ENCODE data around the gene GOLGA7B.

The GOLGA7B gene

GRCh38 chr10:97844678-97845077 is 5.0 kb upstream of the GOLGA7B start:
- no peak overlapping the region for H3K27ac Mint-ChIP-seq
- peaks cover 4% of the 10 kb centered on the region for H3K27me3 Mint-ChIP-seq (ENCODE audit: low read depth)
- no peaks in the 10 kb centered on the region for H3K9me3 Mint-ChIP-seq
- H3K4me3 Mint-ChIP-seq = no peak overlapping the region
- no peaks in the 10 kb centered on the region for H3K36me3 Mint-ChIP-seq (ENCODE audit: low read depth)
- peaks cover 12% of the 10 kb centered on the region for H3K4me1 Mint-ChIP-seq (ENCODE audit: low read depth)

DNA sequence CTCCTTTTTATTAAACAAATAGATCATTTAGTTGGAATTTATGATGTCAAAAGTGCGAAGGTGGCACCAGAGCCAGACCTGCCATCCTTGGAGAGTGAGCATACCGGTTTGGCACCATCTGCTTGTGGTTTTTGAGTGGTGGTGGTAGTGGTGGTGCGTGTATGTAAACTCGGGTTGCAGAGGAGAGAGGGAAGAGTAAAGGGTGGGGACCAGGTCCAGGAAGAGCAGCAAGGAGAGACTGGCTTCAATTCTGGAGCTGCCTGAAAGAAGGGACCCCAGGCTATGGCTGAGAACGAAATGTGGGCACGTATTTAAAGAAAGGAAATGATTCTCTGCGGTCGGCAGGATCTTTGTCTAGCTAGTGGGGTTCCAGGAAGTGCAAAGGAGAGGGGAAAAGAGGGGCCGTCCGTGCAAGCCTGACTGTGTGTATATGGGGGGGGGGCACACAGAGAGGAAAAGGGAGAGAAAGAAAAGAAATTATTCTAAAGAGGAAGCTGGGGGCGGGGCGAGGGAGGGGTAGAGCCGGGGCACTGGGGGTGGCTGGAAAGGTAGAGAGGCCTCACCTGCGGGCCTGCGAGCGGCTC is 448 bp upstream of the GOLGA7B start:
- no peaks in the 10 kb centered on the region for H3K36me3 Mint-ChIP-seq (ENCODE audit: low read depth)

DNA sequence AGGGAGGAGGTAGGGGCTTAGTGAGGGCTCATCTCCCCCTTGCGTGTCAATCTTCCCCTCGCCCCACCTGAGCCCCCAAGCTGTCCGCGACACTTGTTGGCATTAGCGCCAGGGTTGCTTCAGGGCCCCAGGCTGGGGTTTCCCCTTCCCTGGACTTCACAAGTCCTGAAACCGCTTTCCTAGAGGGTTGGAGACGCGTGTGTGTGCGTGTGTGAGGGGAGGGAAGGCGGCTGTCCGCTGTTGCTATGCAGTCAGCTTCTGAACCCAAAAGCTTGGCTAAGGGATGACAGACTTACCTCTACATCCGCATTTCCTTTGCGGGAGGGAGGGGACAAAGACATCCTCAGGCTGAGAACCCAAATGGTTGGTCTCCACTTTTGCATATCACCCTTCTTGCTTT is 803 bp downstream of the GOLGA7B start:
- peak overlapping the region; percentile 66 for H3K27ac Mint-ChIP-seq
- H3K4me3 Mint-ChIP-seq = peak overlapping the region; percentile 85
- peaks cover 18% of the 10 kb centered on the region for H3K27me3 Mint-ChIP-seq (ENCODE audit: low read depth)
- H3K36me3 Mint-ChIP-seq (ENCODE audit: low read depth) = no peaks in the 10 kb centered on the region
- H3K4me1 Mint-ChIP-seq (ENCODE audit: low read depth) = peaks cover 34% of the 10 kb centered on the region
- H3K9me3 Mint-ChIP-seq = no peaks in the 10 kb centered on the region

More for the DNA sequence above, 448 bp upstream of the GOLGA7B start:
- Mint-ChIP-seq H3K9me3 (no peaks in the 10 kb centered on the region), H3K4me1 (ENCODE audit: low read depth) (peaks cover 34% of the 10 kb centered on the region), H3K27me3 (ENCODE audit: low read depth) (peaks cover 18% of the 10 kb centered on the region), H3K4me3 (peak overlapping the region; percentile 89), H3K27ac (peak overlapping the region; percentile 68)

DNA sequence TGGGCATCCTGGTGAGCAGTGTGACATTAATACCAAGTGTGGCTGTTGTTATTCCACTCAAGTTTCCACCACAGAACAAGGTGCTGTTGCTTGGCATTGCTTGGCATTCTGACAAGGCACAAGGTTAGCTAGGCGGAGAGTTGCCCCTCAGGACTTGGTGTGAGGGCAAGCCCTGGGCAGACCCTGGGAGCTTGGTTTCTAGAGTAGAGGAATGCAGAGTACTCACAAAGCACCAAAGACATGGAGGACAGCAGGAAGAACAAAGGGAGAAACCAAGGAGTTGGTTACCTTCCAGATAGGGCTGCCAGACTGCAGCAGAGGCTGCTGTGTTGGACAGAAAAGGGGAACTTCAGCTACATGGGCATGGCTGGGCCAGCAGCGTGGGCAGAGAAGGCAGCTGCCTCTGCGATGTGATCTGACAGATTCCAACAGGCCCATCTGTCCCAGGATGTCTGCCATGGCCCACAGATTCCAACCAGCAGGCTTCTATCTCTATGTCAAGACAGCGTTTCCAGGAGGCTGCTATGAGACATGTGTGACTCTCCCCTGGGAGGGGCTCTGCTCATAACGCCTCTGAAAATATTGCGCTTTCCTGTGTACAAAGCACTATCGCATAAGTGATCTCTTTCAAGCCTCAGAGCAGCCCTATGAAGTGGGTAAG is 1.8 kb downstream of the GOLGA7B start:
- H3K27ac Mint-ChIP-seq = no peak overlapping the region
- no peaks in the 10 kb centered on the region for H3K9me3 Mint-ChIP-seq
- no peaks in the 10 kb centered on the region for H3K36me3 Mint-ChIP-seq (ENCODE audit: low read depth)
- peaks cover 18% of the 10 kb centered on the region for H3K27me3 Mint-ChIP-seq (ENCODE audit: low read depth)
- H3K4me1 Mint-ChIP-seq (ENCODE audit: low read depth) = peaks cover 34% of the 10 kb centered on the region
- peak overlapping the region; percentile 39 for H3K4me3 Mint-ChIP-seq

- Mint-ChIP-seq H3K4me1 (ENCODE audit: low read depth) (peaks cover 34% of the 10 kb centered on the region), H3K27me3 (ENCODE audit: low read depth) (peaks cover 18% of the 10 kb centered on the region), H3K9me3 (no peaks in the 10 kb centered on the region), H3K4me3 (peak overlapping the region; percentile 7), H3K27ac (no peak overlapping the region), H3K36me3 (ENCODE audit: low read depth) (no peaks in the 10 kb centered on the region)
These were observed 2.6 kb downstream of the GOLGA7B start for GRCh38 chr10:97852277-97852676.

DNA sequence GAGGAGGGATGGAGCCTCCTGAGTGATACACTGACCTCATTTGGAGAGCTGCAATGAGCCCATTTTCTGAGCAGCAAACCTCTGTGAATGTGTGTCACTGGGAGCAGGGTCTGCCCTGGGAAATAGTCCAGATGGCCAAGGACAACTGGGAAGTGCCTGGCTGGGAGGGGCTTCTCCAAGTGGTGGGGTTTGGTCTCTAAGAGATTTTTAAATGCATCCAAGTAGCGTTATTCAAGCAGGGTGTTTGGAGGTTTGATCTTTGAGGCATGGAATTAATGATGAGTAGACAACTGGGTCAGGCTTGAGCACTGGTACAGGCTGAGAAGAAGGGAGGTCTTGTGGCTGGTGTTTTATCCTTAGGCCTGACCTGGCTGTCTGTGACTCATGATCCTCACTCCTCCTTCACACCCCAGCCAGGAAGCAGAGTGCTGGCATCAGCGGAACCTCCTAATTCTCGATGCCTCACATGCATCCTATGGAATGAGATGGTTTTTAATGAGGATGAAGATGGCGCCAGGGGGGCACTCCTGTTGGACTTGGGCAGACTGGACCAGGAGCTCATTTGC is 3.3 kb downstream of the GOLGA7B start:
- peaks cover 18% of the 10 kb centered on the region for H3K27me3 Mint-ChIP-seq (ENCODE audit: low read depth)
- peaks cover 36% of the 10 kb centered on the region for H3K4me1 Mint-ChIP-seq (ENCODE audit: low read depth)
- H3K27ac Mint-ChIP-seq = no peak overlapping the region
- no peaks in the 10 kb centered on the region for H3K36me3 Mint-ChIP-seq (ENCODE audit: low read depth)
- H3K9me3 Mint-ChIP-seq = no peaks in the 10 kb centered on the region
- no peak overlapping the region for H3K4me3 Mint-ChIP-seq

GRCh38 chr10:97854743-97855142 is 5.1 kb downstream of the GOLGA7B start:
- Mint-ChIP-seq H3K9me3 (no peaks in the 10 kb centered on the region), H3K4me3 (no peak overlapping the region), H3K4me1 (ENCODE audit: low read depth) (peaks cover 39% of the 10 kb centered on the region), H3K27ac (no peak overlapping the region), H3K27me3 (ENCODE audit: low read depth) (peaks cover 18% of the 10 kb centered on the region), H3K36me3 (ENCODE audit: low read depth) (no peaks in the 10 kb centered on the region)

GRCh38 chr10:97858001-97858439 is 8.4 kb downstream of the GOLGA7B start:
- no peaks in the 10 kb centered on the region for H3K36me3 Mint-ChIP-seq (ENCODE audit: low read depth)
- no peaks in the 10 kb centered on the region for H3K27me3 Mint-ChIP-seq (ENCODE audit: low read depth)
- peaks cover 21% of the 10 kb centered on the region for H3K4me1 Mint-ChIP-seq (ENCODE audit: low read depth)
- H3K27ac Mint-ChIP-seq = no peak overlapping the region
- no peak overlapping the region for H3K4me3 Mint-ChIP-seq
- no peaks in the 10 kb centered on the region for H3K9me3 Mint-ChIP-seq

DNA sequence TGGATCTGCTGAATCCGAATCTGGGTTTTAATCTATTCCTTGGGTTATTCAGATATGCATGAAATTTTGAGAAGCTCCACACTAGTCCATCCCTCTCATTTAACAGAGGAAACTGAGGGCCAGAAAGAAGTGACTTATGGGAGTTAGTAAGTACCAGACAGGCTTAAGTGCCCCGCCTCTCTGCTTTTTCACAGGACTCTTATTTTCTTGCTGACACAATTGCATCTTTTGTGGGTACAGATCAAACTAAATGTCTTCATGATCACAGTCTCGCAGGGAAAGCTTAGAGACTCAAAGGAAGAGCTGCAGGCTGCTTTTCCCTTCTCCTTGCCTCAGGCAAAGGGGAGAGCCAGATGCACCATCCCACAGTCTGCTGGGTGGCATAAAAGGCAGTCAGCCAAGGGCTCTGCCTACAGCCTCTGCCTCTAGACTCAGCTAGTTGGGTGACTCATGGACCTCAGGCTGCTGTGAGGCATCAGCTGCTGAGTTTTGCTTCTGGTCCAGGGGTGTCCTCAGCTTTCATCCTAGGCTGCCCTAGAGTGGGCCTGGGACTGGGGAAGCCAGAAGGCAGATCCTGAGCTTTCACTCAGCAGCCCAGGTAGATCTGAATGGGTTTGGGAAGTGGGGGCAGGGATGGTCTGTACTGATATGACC is 11.6 kb downstream of the GOLGA7B start:
- peaks cover 2% of the 10 kb centered on the region for H3K36me3 Mint-ChIP-seq (ENCODE audit: low read depth)
- peaks cover 20% of the 10 kb centered on the region for H3K4me1 Mint-ChIP-seq (ENCODE audit: low read depth)
- H3K27me3 Mint-ChIP-seq (ENCODE audit: low read depth) = no peaks in the 10 kb centered on the region
- no peak overlapping the region for H3K4me3 Mint-ChIP-seq
- H3K27ac Mint-ChIP-seq = no peak overlapping the region
- H3K9me3 Mint-ChIP-seq = no peaks in the 10 kb centered on the region

DNA sequence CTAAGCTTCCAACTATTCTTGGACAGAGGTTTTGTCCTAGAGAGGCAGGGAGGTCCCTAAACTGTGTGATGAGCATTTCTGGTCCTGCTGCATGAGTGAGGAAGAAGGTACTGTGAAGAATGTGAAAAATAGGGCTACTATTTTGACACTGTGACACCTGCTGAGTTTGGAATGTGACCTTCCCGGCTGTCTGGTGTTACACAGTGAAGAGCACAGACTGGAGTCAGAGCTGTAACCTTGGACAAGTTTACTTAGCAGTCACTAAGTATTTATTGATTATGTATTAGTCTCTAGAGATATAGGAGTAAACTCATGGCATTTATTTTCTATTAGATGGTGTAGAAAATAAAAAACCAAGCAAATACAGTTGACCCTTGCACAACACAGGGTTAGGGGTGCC is 12.3 kb downstream of the GOLGA7B start:
- Mint-ChIP-seq H3K9me3 (no peaks in the 10 kb centered on the region), H3K4me1 (ENCODE audit: low read depth) (peaks cover 20% of the 10 kb centered on the region), H3K4me3 (no peak overlapping the region), H3K27me3 (ENCODE audit: low read depth) (no peaks in the 10 kb centered on the region), H3K27ac (no peak overlapping the region), H3K36me3 (ENCODE audit: low read depth) (peaks cover 2% of the 10 kb centered on the region)

DNA sequence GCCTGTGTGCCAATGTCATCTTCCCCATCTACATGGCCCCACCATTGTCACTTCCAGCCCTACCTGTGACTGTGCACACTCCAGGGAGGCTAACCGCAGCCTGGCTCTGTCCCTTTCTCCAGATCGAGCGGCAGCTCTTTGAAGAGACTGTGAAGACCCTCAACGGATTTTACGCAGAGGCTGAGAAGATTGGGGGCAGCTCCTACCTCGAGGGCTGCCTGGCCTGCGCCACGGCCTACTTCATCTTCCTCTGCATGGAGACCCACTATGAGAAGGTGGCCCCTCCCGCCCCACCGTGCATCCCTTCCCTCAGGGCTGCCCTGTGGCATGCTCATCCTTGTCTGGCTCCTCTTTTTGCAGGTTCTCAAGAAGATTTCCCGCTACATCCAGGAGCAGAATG is 14.2 kb downstream of the GOLGA7B start:
- H3K4me1 Mint-ChIP-seq (ENCODE audit: low read depth) = peaks cover 11% of the 10 kb centered on the region
- H3K27me3 Mint-ChIP-seq (ENCODE audit: low read depth) = no peaks in the 10 kb centered on the region
- peaks cover 2% of the 10 kb centered on the region for H3K36me3 Mint-ChIP-seq (ENCODE audit: low read depth)
- H3K9me3 Mint-ChIP-seq = no peaks in the 10 kb centered on the region
- no peak overlapping the region for H3K27ac Mint-ChIP-seq
- no peak overlapping the region for H3K4me3 Mint-ChIP-seq

- no peaks in the 10 kb centered on the region for H3K9me3 Mint-ChIP-seq
- H3K27ac Mint-ChIP-seq = no peak overlapping the region
- H3K4me1 Mint-ChIP-seq (ENCODE audit: low read depth) = peaks cover 19% of the 10 kb centered on the region
- H3K36me3 Mint-ChIP-seq (ENCODE audit: low read depth) = peaks cover 2% of the 10 kb centered on the region
- H3K27me3 Mint-ChIP-seq (ENCODE audit: low read depth) = no peaks in the 10 kb centered on the region
- H3K4me3 Mint-ChIP-seq = no peak overlapping the region
These were observed 15.8 kb downstream of the GOLGA7B start for GRCh38 chr10:97865488-97865887.

DNA sequence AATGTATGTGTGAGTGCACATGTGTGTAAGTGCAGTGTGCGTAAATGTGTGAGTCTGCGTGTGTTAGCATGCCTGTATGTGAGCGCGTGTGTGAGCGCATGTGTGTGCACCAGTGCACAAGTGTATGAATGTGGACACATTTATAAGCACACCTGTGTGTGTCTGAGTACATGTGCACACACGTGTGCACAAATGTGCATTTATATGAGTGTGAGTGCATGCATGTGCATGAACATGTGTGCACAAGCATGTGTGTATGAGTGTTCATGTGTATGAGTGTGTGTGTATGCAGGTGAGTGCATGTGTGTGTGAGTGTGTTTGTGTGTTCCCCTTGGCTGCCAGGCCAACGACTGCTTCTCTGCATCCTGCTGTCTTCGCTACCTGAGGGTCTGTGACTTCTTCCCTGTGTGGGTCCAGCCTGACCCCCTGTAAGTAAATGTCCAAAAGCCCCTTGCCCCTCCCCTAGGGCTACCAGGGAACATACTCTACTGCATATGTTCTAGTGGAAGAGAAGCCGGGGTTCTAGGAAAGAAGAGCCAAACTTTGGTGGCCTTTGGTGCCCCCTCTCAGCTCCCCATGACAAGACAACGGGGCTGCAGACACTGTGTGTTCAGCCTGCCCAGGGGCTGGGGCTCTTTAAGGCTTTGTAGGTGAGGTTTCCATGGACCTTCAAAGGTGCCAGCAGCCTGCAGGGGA is 17.0 kb downstream of the GOLGA7B start:
- H3K4me3 Mint-ChIP-seq = no peak overlapping the region
- peak overlapping the region; percentile 3 for H3K27ac Mint-ChIP-seq
- no peaks in the 10 kb centered on the region for H3K27me3 Mint-ChIP-seq (ENCODE audit: low read depth)

GRCh38 chr10:97867220-97867800 is 17.7 kb downstream of the GOLGA7B start:
- H3K27ac Mint-ChIP-seq = no peak overlapping the region
- H3K27me3 Mint-ChIP-seq (ENCODE audit: low read depth) = no peaks in the 10 kb centered on the region
- no peak overlapping the region for H3K4me3 Mint-ChIP-seq
- peaks cover 11% of the 10 kb centered on the region for H3K4me1 Mint-ChIP-seq (ENCODE audit: low read depth)
- H3K9me3 Mint-ChIP-seq = no peaks in the 10 kb centered on the region
- peaks cover 2% of the 10 kb centered on the region for H3K36me3 Mint-ChIP-seq (ENCODE audit: low read depth)

More for the DNA sequence above, 17.0 kb downstream of the GOLGA7B start:
- Mint-ChIP-seq H3K9me3 (no peaks in the 10 kb centered on the region), H3K4me1 (ENCODE audit: low read depth) (peaks cover 11% of the 10 kb centered on the region), H3K36me3 (ENCODE audit: low read depth) (peaks cover 2% of the 10 kb centered on the region)
